Liver (tissue), 9 donors: ENCODE results near the gene C2orf69. TPM values are rescaled to one million over a fixed set of nuclear protein-coding genes. Genes with fewer than 3 reads are reported as not detected.

Source experiments
- DNase-seq: peaks from one replicate; pipeline ENCODE4 v3.0.0-alpha.2; 2017; ENCODE audit warnings: low spot score
- H3K27ac ChIP-seq, 2 donors: one replicate each; pipeline ENCODE4 v1.7.0; 2013; ENCODE audit warnings: inconsistent platforms in 2 of 2, low read length in 2 of 2, control low read depth in 1 of 2, low read depth in 1 of 2, mild to moderate bottlenecking in 1 of 2
- H3K27me3 ChIP-seq, 4 donors: one replicate each; pipeline versions ENCODE4 v1.6.1 to v1.7.0; 2013; ENCODE audit warnings: low read length in 3 of 4, inconsistent platforms in 1 of 4, mild to moderate bottlenecking in 1 of 4, moderate library complexity in 1 of 4; ENCODE audit not compliant: control insufficient read depth in 4 of 4, insufficient read depth in 4 of 4
- H3K36me3 ChIP-seq, 4 donors: one replicate each; pipeline versions ENCODE4 v1.6.1 to v1.7.0; 2013; ENCODE audit warnings: low read length in 3 of 4, mild to moderate bottlenecking in 3 of 4, low read depth in 1 of 4, moderate library complexity in 1 of 4; ENCODE audit not compliant: control insufficient read depth in 4 of 4, insufficient read depth in 3 of 4
- H3K4me1 ChIP-seq, 4 donors: one replicate each; pipeline versions ENCODE4 v1.6.1 to v1.7.0; 2013; ENCODE audit warnings: low read length in 3 of 4, mild to moderate bottlenecking in 3 of 4, moderate library complexity in 1 of 4; ENCODE audit not compliant: control insufficient read depth in 4 of 4, insufficient read depth in 4 of 4
- H3K4me3 ChIP-seq, 3 donors: one replicate each; pipeline versions ENCODE4 v1.6.1 to v1.7.0; 2013; ENCODE audit warnings: low read length in 3 of 3, control low read depth in 1 of 3, low read depth in 1 of 3, mild to moderate bottlenecking in 1 of 3
- H3K9ac ChIP-seq, 2 donors: one replicate each; pipeline ENCODE4 v1.7.0; 2013; ENCODE audit warnings: low read length in 2 of 2, mild to moderate bottlenecking in 2 of 2, moderate library complexity in 2 of 2, control low read depth in 1 of 2, low read depth in 1 of 2
- H3K9me3 ChIP-seq, 4 donors: one replicate each; pipeline versions ENCODE4 v1.6.1 to v1.7.0; 2013; ENCODE audit warnings: low read length in 3 of 4; ENCODE audit not compliant: control insufficient read depth in 4 of 4
- EGR1 ChIP-seq, 2 donors: IDR thresholded peaks; 2 replicates each; pipeline ENCODE4 v1.6.1; 2016 to 2018; ENCODE audit warnings: antibody characterized with exemption in 2 of 2, low read depth in 2 of 2
- FOXA1 ChIP-seq: IDR thresholded peaks from 2 replicates; pipeline ENCODE4 v1.6.1; 2016; ENCODE audit warnings: antibody characterized with exemption
- FOXA2 ChIP-seq: IDR thresholded peaks from 2 replicates; pipeline ENCODE4 v1.6.1; 2016; ENCODE audit warnings: antibody characterized with exemption
- GABPA ChIP-seq, 2 donors: IDR thresholded peaks in 1 of 2; conservative IDR thresholded peaks in 1 of 2; 2 replicates each; pipeline ENCODE4 v1.6.1; 2016; ENCODE audit warnings: antibody characterized with exemption in 2 of 2, mild to moderate bottlenecking in 1 of 2, moderate library complexity in 1 of 2
- HNF4A ChIP-seq, 2 donors: conservative IDR thresholded peaks; 2 replicates each; pipeline ENCODE4 v1.6.1; 2016; ENCODE audit warnings: antibody characterized with exemption in 2 of 2, mild to moderate bottlenecking in 2 of 2
- HNF4G ChIP-seq: IDR thresholded peaks from 2 replicates; pipeline ENCODE4 v1.6.1; 2016; ENCODE audit warnings: antibody characterized with exemption
- JUND ChIP-seq, 2 donors: IDR thresholded peaks; 2 replicates each; pipeline ENCODE4 v1.6.1; 2016; ENCODE audit warnings: antibody characterized with exemption in 2 of 2
- NR2F2 ChIP-seq: IDR thresholded peaks from 2 replicates; pipeline ENCODE4 v1.6.1; 2016; ENCODE audit warnings: antibody characterized with exemption
- RAD21 ChIP-seq, 2 donors: IDR thresholded peaks; 2 replicates each; pipeline ENCODE4 v1.6.1; 2016; ENCODE audit warnings: antibody characterized with exemption in 2 of 2, mild to moderate bottlenecking in 2 of 2
- RXRA ChIP-seq, 2 donors: IDR thresholded peaks; 2 replicates each; pipeline ENCODE4 v1.6.1; 2017 to 2018; ENCODE audit warnings: antibody characterized with exemption in 2 of 2, mild to moderate bottlenecking in 1 of 2
- SP1 ChIP-seq: IDR thresholded peaks from 2 replicates; pipeline ENCODE4 v1.6.1; 2018; ENCODE audit warnings: antibody characterized with exemption, mild to moderate bottlenecking
- TAF1 ChIP-seq: conservative IDR thresholded peaks from 2 replicates; pipeline ENCODE4 v1.6.1; 2016; ENCODE audit warnings: antibody characterized with exemption, mild to moderate bottlenecking
- YY1 ChIP-seq: IDR thresholded peaks from 2 replicates; pipeline ENCODE4 v1.6.1; 2016; ENCODE audit warnings: antibody characterized with exemption, mild to moderate bottlenecking
- ZBTB33 ChIP-seq: IDR thresholded peaks from 2 replicates; pipeline ENCODE4 v1.6.1; 2016; ENCODE audit warnings: antibody characterized with exemption
- WGBS: extraction: QIAGEN DNeasy Blood & Tissue Kit; methylation state at CpG from one replicate; pipeline ENCODE4 v1.1.7; 2013; 5-methylcytosine and 5-hydroxymethylcytosine counted together
- polyA plus RNA-seq, 2 donors: library from polyadenylated mRNA; stranded (reverse) in 1 of 2; unstranded in 1 of 2; fragments of 200-250 nt in 1 of 2; fragments of >200 nt in 1 of 2; fragmentation: Nextera tagmentation in 1 of 2; extraction: Ambion mirVana in 1 of 2; gene quantifications; one replicate each; pipeline versions ENCODE4 v1.2.1 to v1.2.3, GENCODE V29; 2013 to 2015
- total RNA-seq, 2 donors: library from RNA; depleted of rRNA; stranded (reverse); fragments of >200 nt; gene quantifications; one replicate each; pipeline ENCODE4 v1.2.3, GENCODE V29; 2014
- TF ChIP-seq, protein P1 (sequence below): fragments of 150-350 bp; IDR thresholded peaks from 2 replicates; pipeline ENCODE4 v1.5.1; 2017; ENCODE audit warnings: improper control_type of control experiment, low read depth, low read length; ENCODE audit not compliant: missing input control
- TF ChIP-seq, protein P2 (sequence below): IDR thresholded peaks from 2 replicates; pipeline ENCODE4 v1.6.1; 2016; ENCODE audit warnings: antibody characterized with exemption, mild to moderate bottlenecking
- TF ChIP-seq, protein P3 (sequence below): IDR thresholded peaks from 2 replicates; pipeline ENCODE4 v1.6.1; 2016; ENCODE audit warnings: antibody characterized with exemption
- donor health status: healthy.
- donor health status: healthy.
- donor health status: healthy.
- donor health status: healthy.
- donor health status: healthy.

The C2orf69 gene
- total and polyA plus RNA-seq, 4 donors = 4.3 to 9.1 (median 6.2) TPM

DNA sequence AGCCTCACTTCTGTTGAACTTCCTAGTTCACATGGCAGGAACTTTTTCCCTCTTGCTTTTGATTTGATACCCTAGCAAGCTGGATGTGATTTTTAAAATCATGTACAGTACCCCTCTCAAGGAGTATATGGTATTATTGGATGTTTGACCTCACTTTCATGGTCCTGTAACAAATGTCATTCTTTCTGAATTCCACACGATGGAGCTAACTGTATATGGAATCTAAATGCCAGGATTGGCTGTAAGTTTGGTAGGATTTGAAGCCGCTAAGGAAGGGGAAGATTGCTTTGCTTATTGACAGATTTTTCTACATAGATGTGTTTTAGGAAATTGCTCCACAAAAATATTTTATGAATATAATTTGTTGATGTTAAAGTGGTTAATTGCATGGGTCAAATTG lies 62.6 kb downstream of the C2orf69 start:
- H3K36me3 ChIP-seq = no peaks in the 10 kb centered on the region
- peak overlapping the region in 1 of 2 donors; percentile 75 for H3K27ac ChIP-seq
- H3K27me3 ChIP-seq = no peaks in the 10 kb centered on the region
- 14% methylated on average over 2 of the region's 2 CpGs for WGBS
- TF ChIP-seq, protein P1, sequence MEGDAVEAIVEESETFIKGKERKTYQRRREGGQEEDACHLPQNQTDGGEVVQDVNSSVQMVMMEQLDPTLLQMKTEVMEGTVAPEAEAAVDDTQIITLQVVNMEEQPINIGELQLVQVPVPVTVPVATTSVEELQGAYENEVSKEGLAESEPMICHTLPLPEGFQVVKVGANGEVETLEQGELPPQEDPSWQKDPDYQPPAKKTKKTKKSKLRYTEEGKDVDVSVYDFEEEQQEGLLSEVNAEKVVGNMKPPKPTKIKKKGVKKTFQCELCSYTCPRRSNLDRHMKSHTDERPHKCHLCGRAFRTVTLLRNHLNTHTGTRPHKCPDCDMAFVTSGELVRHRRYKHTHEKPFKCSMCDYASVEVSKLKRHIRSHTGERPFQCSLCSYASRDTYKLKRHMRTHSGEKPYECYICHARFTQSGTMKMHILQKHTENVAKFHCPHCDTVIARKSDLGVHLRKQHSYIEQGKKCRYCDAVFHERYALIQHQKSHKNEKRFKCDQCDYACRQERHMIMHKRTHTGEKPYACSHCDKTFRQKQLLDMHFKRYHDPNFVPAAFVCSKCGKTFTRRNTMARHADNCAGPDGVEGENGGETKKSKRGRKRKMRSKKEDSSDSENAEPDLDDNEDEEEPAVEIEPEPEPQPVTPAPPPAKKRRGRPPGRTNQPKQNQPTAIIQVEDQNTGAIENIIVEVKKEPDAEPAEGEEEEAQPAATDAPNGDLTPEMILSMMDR = peak; percentile 63
- TF ChIP-seq RAD21 (IDR thresholded peaks at IDR 0.05) = peak; percentile 97
- TF ChIP-seq, protein P2, sequence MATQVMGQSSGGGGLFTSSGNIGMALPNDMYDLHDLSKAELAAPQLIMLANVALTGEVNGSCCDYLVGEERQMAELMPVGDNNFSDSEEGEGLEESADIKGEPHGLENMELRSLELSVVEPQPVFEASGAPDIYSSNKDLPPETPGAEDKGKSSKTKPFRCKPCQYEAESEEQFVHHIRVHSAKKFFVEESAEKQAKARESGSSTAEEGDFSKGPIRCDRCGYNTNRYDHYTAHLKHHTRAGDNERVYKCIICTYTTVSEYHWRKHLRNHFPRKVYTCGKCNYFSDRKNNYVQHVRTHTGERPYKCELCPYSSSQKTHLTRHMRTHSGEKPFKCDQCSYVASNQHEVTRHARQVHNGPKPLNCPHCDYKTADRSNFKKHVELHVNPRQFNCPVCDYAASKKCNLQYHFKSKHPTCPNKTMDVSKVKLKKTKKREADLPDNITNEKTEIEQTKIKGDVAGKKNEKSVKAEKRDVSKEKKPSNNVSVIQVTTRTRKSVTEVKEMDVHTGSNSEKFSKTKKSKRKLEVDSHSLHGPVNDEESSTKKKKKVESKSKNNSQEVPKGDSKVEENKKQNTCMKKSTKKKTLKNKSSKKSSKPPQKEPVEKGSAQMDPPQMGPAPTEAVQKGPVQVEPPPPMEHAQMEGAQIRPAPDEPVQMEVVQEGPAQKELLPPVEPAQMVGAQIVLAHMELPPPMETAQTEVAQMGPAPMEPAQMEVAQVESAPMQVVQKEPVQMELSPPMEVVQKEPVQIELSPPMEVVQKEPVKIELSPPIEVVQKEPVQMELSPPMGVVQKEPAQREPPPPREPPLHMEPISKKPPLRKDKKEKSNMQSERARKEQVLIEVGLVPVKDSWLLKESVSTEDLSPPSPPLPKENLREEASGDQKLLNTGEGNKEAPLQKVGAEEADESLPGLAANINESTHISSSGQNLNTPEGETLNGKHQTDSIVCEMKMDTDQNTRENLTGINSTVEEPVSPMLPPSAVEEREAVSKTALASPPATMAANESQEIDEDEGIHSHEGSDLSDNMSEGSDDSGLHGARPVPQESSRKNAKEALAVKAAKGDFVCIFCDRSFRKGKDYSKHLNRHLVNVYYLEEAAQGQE = no peak
- H3K9ac ChIP-seq = peak overlapping the region in 1 of 2 donors; percentile 38
- DNase-seq = no peak
- H3K4me1 ChIP-seq = peaks cover 0 to 49% (median 37%) of the 10 kb centered on the region in 4 donors
- H3K9me3 ChIP-seq = no peaks in the 10 kb centered on the region
- no peak overlapping the region for H3K4me3 ChIP-seq

DNA sequence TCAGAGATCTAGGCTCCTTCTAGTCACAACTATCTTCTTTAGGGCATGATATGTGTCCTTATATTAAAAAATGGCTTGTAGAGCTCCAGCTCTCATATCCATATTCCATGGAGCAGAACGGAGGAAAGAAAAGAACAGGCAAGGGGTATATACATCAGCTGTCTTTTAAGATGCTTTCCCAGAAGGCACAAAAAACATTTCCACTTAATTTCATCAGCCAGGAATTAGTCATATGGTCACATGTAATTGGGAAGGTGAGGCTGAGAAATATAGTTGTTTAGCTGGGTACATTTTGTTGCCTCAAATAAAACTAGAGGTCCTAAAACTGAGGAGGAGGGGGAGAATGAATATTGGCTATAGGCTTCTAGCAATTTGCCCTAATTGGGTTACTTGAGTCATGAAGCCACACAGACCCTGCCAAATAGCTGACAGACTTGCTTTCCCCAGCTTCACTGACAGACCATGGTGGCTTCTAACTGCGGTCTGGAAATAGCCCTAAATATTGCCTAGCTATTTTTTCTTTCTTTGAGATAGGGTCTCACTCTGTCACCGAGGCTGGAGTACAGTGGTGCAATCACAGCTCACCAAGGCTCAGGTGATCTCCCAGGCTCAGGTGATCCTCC lies 64.3 kb downstream of the C2orf69 start:
- WGBS = 95% methylated on average over 3 of the region's 3 CpGs
- TF ChIP-seq SP1 = no peak
- no peak for TF ChIP-seq NR2F2
- no peak for TF ChIP-seq RXRA (IDR thresholded peaks at IDR 0.05)
- no peak for TF ChIP-seq HNF4A (conservative IDR thresholded peaks at IDR 0.05)
- TF ChIP-seq, protein P1 = no peak
- no peak for TF ChIP-seq FOXA1
- no peak for TF ChIP-seq EGR1 (IDR thresholded peaks at IDR 0.05; ENCODE audit: low read depth in 2 of 2)
- no peak for TF ChIP-seq TAF1
- no peak for TF ChIP-seq FOXA2
- no peak for TF ChIP-seq YY1
- TF ChIP-seq, protein P2 = no peak
- TF ChIP-seq ZBTB33 = no peak
- TF ChIP-seq HNF4G = no peak
- TF ChIP-seq GABPA (IDR thresholded peaks at IDR 0.05 in 1 of 2, conservative IDR thresholded peaks at IDR 0.05 in 1 of 2) = no peak
- TF ChIP-seq JUND (IDR thresholded peaks at IDR 0.05) = no peak
- TF ChIP-seq, protein P3, sequence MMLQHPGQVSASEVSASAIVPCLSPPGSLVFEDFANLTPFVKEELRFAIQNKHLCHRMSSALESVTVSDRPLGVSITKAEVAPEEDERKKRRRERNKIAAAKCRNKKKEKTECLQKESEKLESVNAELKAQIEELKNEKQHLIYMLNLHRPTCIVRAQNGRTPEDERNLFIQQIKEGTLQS = no peak
- Histone ChIP-seq H3K9me3 (no peaks in the 10 kb centered on the region), H3K4me3 (no peak overlapping the region), H3K4me1 (peaks cover 0 to 61% (median 50%) of the 10 kb centered on the region in 4 donors), H3K27ac (no peak overlapping the region), H3K36me3 (no peaks in the 10 kb centered on the region), H3K27me3 (no peaks in the 10 kb centered on the region), H3K9ac (no peak overlapping the region)
- no peak for DNase-seq
